Mesothelial cell of epicardium (in vitro differentiated cells): ENCODE measurements around the gene RNF157. TPM values are rescaled to one million over a fixed set of nuclear protein-coding genes. Genes with fewer than 3 reads are reported as not detected.
"Not testable (repeated sequence)": the region's sequence is repeated elsewhere in the genome, so short reads cannot be mapped to it uniquely, and the experiment has no call there.

Experiments used
- DNase-seq, 2 experiments: peaks; one replicate each; pipeline ENCODE4 v3.0.0; 2021; ENCODE audit warnings: low spot score in 2 of 2; ENCODE audit not compliant: unreplicated experiment in 2 of 2
- H3K27ac Mint-ChIP-seq: 2 replicates; pipeline ENCODE4 v1.8.0; 2021; ENCODE audit warnings: mixed read lengths
- H3K27me3 Mint-ChIP-seq: 2 replicates; pipeline ENCODE4 v1.8.0; 2021; ENCODE audit warnings: low read depth, mixed read lengths
- H3K36me3 Mint-ChIP-seq: 2 replicates; pipeline ENCODE4 v1.8.0; 2021; ENCODE audit warnings: mixed read lengths
- H3K4me1 Mint-ChIP-seq: 2 replicates; pipeline ENCODE4 v1.8.0; 2021; ENCODE audit warnings: mixed read lengths
- H3K4me3 Mint-ChIP-seq: 2 replicates; pipeline ENCODE4 v1.8.0; 2021; ENCODE audit warnings: mild to moderate bottlenecking, moderate library complexity, mixed read lengths
- H3K9me3 Mint-ChIP-seq: 2 replicates; pipeline ENCODE4 v1.8.0; 2021; ENCODE audit warnings: mixed read lengths
- total RNA-seq: library from RNA; stranded (reverse); gene quantifications from 3 replicates; pipeline ENCODE4 v1.2.1, GENCODE V29; 2021
- TF ChIP-seq, protein P1 (sequence below): fragments of 200-600 bp; sonication (generic); IDR thresholded peaks from one replicate; pipeline ENCODE4 v1.5.0; 2021; ENCODE audit warnings: antibody characterized with exemption; ENCODE audit not compliant: unreplicated experiment

RNF157 gene
- total RNA-seq, 1 donor from 2014 or later: 8.0 TPM

DNA sequence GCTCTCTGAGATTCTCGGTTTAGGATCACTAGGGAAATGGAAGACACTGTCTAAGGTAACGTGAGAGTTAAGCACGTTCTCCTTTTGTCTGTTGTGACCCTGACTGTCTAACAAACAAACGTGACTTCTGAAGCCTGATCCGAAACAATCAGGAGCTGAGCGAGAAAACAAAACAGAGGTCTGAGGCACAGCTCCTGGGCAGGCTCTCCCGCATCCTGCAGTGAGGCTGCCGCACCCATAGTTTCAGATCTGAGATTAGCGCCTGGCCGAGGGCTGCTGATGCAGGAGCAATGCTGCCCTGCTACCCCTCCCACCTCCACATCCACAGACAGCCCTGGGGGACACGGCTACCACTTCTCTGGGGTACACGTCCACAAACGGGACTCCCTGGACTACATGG lies 46.7 kb downstream of the RNF157 start:
- TF ChIP-seq, protein P1, sequence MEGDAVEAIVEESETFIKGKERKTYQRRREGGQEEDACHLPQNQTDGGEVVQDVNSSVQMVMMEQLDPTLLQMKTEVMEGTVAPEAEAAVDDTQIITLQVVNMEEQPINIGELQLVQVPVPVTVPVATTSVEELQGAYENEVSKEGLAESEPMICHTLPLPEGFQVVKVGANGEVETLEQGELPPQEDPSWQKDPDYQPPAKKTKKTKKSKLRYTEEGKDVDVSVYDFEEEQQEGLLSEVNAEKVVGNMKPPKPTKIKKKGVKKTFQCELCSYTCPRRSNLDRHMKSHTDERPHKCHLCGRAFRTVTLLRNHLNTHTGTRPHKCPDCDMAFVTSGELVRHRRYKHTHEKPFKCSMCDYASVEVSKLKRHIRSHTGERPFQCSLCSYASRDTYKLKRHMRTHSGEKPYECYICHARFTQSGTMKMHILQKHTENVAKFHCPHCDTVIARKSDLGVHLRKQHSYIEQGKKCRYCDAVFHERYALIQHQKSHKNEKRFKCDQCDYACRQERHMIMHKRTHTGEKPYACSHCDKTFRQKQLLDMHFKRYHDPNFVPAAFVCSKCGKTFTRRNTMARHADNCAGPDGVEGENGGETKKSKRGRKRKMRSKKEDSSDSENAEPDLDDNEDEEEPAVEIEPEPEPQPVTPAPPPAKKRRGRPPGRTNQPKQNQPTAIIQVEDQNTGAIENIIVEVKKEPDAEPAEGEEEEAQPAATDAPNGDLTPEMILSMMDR: no peak
- DNase-seq: no peak
- H3K4me1 Mint-ChIP-seq: peaks cover 23% of the 10 kb centered on the region
- no peak overlapping the region for H3K27ac Mint-ChIP-seq
- H3K9me3 Mint-ChIP-seq: no peaks in the 10 kb centered on the region
- no peaks in the 10 kb centered on the region for H3K27me3 Mint-ChIP-seq
- no peak overlapping the region for H3K4me3 Mint-ChIP-seq
- no peaks in the 10 kb centered on the region for H3K36me3 Mint-ChIP-seq

DNA sequence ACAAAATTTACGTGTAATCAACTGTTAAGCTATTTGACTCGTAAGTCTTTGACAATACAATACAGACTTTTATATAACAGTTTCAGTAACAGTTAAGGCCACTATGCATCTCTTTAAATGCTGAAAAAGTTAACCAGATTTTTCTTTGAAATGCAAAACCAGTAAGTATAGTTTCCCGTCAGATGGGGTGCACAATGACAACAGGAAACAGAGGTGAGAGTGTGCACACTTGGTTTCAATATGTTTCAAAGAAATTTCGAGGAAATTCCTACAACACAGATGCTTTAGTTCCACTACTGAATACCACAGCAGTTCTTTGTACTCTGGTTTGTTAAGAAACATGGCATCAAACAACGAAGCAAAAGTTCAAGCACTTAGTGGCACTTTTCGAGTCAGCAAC lies 48.4 kb downstream of the RNF157 start:
- no peak overlapping the region for H3K27ac Mint-ChIP-seq

DNA sequence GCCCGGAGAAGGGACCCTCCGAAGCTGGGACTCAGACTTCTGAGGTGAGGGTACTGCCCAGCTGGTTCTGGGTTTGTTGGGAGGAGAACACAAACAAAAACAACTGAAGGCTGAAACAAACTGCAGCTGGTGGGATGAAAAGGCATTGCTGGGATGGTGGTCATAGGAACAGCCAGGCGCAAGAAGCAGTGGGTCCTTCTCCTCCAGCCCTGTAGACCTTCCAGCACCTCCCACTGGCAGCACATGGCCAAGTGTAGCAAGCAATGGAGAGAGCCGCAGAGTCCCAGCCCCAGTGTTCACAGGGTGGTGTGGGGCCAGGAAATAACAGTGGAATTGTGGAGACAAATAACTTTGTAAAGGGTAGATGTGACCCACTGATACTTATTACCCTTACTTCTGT lies 50.6 kb downstream of the RNF157 start:
- peak overlapping the region; percentile 53 for H3K27ac Mint-ChIP-seq
- H3K4me3 Mint-ChIP-seq: no peak overlapping the region
- H3K4me1 Mint-ChIP-seq: peaks cover 33% of the 10 kb centered on the region
- TF ChIP-seq, protein P1: no peak
- no peaks in the 10 kb centered on the region for H3K36me3 Mint-ChIP-seq
- no peak for DNase-seq
- no peaks in the 10 kb centered on the region for H3K27me3 Mint-ChIP-seq
- H3K9me3 Mint-ChIP-seq: no peaks in the 10 kb centered on the region

More for the DNA sequence above, 48.4 kb downstream of the RNF157 start:
- TF ChIP-seq, protein P1: no peak
- Mint-ChIP-seq H3K9me3 (no peaks in the 10 kb centered on the region), H3K27me3 (no peaks in the 10 kb centered on the region), H3K4me3 (no peak overlapping the region), H3K4me1 (peaks cover 33% of the 10 kb centered on the region), H3K36me3 (no peaks in the 10 kb centered on the region)
- no peak for DNase-seq

DNA sequence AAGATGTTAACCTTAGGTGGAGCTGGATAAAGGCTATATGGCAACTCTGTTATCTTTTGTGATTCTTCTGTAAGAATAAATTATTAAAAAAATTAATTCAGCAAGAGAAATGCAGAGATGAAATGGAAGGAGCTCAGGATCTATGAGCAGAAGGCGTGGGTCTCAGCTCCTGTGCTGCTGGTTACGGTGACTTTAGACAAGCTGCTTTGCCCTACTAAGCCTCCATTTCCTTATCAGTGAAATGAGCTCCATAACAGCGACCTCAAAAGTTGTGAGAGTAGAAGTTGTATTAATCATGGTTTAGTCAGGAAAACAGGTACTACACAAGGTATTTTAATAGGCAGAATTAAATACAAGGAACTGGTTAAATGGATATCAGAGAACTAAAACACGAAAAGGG lies 51.0 kb downstream of the RNF157 start:
- no peaks in the 10 kb centered on the region for H3K9me3 Mint-ChIP-seq
- H3K4me1 Mint-ChIP-seq: peaks cover 33% of the 10 kb centered on the region
- TF ChIP-seq, protein P1: no peak
- no peaks in the 10 kb centered on the region for H3K27me3 Mint-ChIP-seq
- DNase-seq: no peak
- H3K4me3 Mint-ChIP-seq: no peak overlapping the region
- H3K36me3 Mint-ChIP-seq: no peaks in the 10 kb centered on the region
- H3K27ac Mint-ChIP-seq: peak overlapping the region; percentile 31

DNA sequence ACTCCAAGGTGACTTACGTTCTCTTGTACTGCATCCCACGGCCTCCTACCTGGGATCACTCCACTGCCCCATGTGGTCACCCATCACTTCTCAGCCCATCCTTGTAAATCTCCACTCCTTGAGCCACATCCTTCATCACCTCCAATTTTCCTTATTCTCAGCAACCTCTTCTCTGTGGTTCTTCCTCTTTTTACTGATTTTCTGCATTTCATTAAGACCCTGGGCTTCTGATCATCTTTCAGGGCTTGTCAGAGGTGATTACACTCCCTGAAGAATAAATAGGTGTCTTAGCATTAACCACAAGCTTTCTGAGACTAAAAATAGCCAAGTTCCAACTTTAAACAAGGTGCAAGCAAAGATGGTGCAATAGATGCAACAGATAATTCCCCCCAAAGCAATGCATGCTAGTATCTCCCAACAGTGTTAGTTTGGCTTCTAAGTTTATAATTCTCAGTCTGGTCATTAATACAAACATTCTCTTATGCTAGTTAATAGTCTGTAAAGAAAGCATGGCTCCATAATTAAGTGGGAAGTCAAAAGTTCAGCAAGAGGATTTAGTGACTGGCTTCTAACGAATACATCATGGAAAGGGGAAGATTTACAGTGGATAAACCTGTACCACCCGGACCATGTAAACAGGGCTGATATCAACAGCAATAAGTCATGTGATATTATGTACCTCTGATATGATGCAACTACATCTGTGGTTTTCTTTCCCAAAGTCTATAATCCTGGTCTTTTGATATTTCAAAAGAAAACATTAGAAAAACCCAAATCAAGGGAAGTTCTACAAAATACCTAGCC lies 51.9 kb downstream of the RNF157 start:
- H3K4me3 Mint-ChIP-seq: no peak overlapping the region
- H3K4me1 Mint-ChIP-seq: peaks cover 27% of the 10 kb centered on the region
- no peak for DNase-seq
- no peaks in the 10 kb centered on the region for H3K27me3 Mint-ChIP-seq
- no peaks in the 10 kb centered on the region for H3K9me3 Mint-ChIP-seq
- no peaks in the 10 kb centered on the region for H3K36me3 Mint-ChIP-seq
- TF ChIP-seq, protein P1: no peak
- peak overlapping the region; percentile 76 for H3K27ac Mint-ChIP-seq

DNA sequence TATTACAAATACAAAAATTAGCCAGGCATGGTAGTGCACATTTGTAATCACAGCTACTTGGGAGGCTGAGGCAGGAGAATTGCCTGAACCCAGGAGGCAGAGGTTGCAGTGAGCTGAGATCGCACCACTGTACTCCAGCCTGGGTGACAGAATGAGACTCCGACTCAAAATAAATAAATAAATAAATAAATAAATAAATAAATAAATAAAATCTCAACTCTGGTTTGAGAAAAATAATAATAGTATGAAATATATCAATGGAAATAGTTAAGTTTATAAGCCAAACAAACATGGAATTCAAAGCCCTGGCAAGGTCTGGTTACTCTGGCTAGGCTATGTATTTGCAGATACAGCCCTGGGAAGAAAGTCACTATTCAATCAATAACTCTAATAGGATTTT lies 53.5 kb downstream of the RNF157 start:
- DNase-seq, H3K27ac Mint-ChIP-seq, H3K4me3 Mint-ChIP-seq, H3K27me3 Mint-ChIP-seq, H3K36me3 Mint-ChIP-seq, H3K9me3 Mint-ChIP-seq: not testable (repeated sequence)
- H3K4me1 Mint-ChIP-seq: peaks cover 20% of the 10 kb centered on the region
